OCI-LY1 (cell line): ENCODE results near the gene HNRNPD.

Experiments used
- H2AFZ ChIP-seq: fragments of 200-600 bp; sonication (generic), shearing (Covaris generic); 2 replicates; pipeline ENCODE4 v1.6.0; 2014; ENCODE audit warnings: antibody characterized with exemption, mild to moderate bottlenecking, low read length
- H3F3A ChIP-seq: fragments of 200-600 bp; sonication (generic), shearing (Covaris generic); 2 replicates; pipeline ENCODE4 v1.6.0; 2014; ENCODE audit warnings: mild to moderate bottlenecking, antibody characterized with exemption, low read length, moderate library complexity; ENCODE audit not compliant: insufficient read depth
- H3K27ac ChIP-seq: fragments of 200-600 bp; sonication (generic); 2 replicates; pipeline ENCODE4 v1.5.1; 2014; ENCODE audit warnings: low read length, mixed run types, mild to moderate bottlenecking, low read depth; ENCODE audit not compliant: poor library complexity, severe bottlenecking
- H3K27me3 ChIP-seq: fragments of 200-600 bp; sonication (generic); 2 replicates; pipeline ENCODE4 v1.6.0; 2014; ENCODE audit warnings: antibody characterized with exemption, mild to moderate bottlenecking, low read length, moderate library complexity; ENCODE audit not compliant: insufficient read depth
- H3K36me3 ChIP-seq: fragments of 200-600 bp; sonication (generic); 2 replicates; pipeline ENCODE4 v1.6.1; 2014; ENCODE audit warnings: mild to moderate bottlenecking, antibody characterized with exemption, low read length, moderate library complexity, mixed read lengths; ENCODE audit not compliant: insufficient read depth
- H3K4me1 ChIP-seq: fragments of 200-600 bp; sonication (generic); 2 replicates; pipeline ENCODE4 v1.5.1; 2014; ENCODE audit warnings: mild to moderate bottlenecking, low read length, moderate library complexity; ENCODE audit not compliant: insufficient read depth, severe bottlenecking
- H3K4me2 ChIP-seq: fragments of 200-600 bp; sonication (generic), shearing (Covaris generic); 2 replicates; pipeline ENCODE4 v1.6.1; 2014; ENCODE audit warnings: low read length
- H3K4me3 ChIP-seq: fragments of 200-600 bp; sonication (generic); 2 replicates; pipeline ENCODE4 v1.5.1; 2014; ENCODE audit warnings: low read length, low read depth, mild to moderate bottlenecking, mixed read lengths; ENCODE audit not compliant: poor library complexity, severe bottlenecking
- H3K79me2 ChIP-seq: fragments of 200-600 bp; shearing (Covaris generic); 2 replicates; pipeline ENCODE4 v1.6.1; 2016; ENCODE audit warnings: mixed run types, low read length, mixed read lengths; ENCODE audit not compliant: insufficient read depth
- H3K9ac ChIP-seq: fragments of 200-600 bp; sonication (generic), shearing (Covaris generic); 2 replicates; pipeline ENCODE4 v1.6.1; 2014; ENCODE audit warnings: mild to moderate bottlenecking, low read length, mixed read lengths
- H3K9me2 ChIP-seq: fragments of 200-600 bp; sonication (generic), shearing (Covaris generic); 2 replicates; pipeline ENCODE4 v1.6.1; 2014; ENCODE audit warnings: low read depth, mild to moderate bottlenecking, low read length, mixed read lengths
- H3K9me3 ChIP-seq: fragments of 200-600 bp; shearing (Covaris generic); 2 replicates; pipeline ENCODE4 v1.6.1; 2014; ENCODE audit warnings: low read length, mixed read lengths
- H4K20me1 ChIP-seq: fragments of 200-600 bp; sonication (generic), shearing (Covaris generic); 2 replicates; pipeline ENCODE4 v1.6.0; 2016; ENCODE audit warnings: mild to moderate bottlenecking, low read length; ENCODE audit not compliant: insufficient read depth
- EZH2 ChIP-seq: fragments of 200-600 bp; sonication (generic), shearing (Covaris generic); IDR thresholded peaks from 2 replicates; pipeline ENCODE4 v1.8.0; 2017; ENCODE audit warnings: borderline replicate concordance, mixed run types, mild to moderate bottlenecking, antibody characterized with exemption, low read length, moderate library complexity, mixed read lengths
- TF ChIP-seq, protein P1 (sequence below): fragments of 200-600 bp; sonication (generic), shearing (Covaris generic); IDR thresholded peaks from 2 replicates; pipeline ENCODE4 v1.5.1; 2017; ENCODE audit warnings: mild to moderate bottlenecking, antibody characterized with exemption, low read length, moderate library complexity, mixed read lengths

Gene HNRNPD

DNA sequence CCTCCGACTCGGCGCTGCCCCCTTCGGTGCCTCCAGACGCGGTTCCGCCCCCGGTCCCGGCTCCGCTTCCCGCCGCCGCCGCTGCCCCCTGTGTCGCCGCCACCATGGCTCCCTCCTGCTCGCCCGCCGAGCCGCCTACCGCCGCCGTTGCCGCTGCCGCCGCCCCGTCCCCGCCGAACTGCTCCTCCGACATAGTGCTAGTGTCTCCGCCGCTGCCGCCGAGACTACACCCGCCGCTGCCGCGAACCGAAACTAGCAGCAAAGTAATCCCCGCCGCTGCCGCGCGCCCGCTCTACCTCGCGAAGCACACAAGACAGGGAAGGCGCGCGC lies 340 bp downstream of the HNRNPD start:
- Histone ChIP-seq H3K79me2 (peaks cover 58% of the 10 kb centered on the region), H3K36me3 (peaks cover 59% of the 10 kb centered on the region), H3K9me3 (no peaks in the 10 kb centered on the region), H3K4me1 (peaks cover 45% of the 10 kb centered on the region), H3K27me3 (no peaks in the 10 kb centered on the region), H3F3A (no peaks in the 10 kb centered on the region), H3K4me2 (peak overlapping the region; percentile 93), H3K27ac (peak overlapping the region; percentile 84), H4K20me1 (peaks cover 13% of the 10 kb centered on the region; the same call in 1 of the 2 replicates), H3K4me3 (peak overlapping the region; percentile 99), H3K9ac (peak overlapping the region; percentile 99), H2AFZ (no peak overlapping the region), H3K9me2 (no peaks in the 10 kb centered on the region)
- TF ChIP-seq, protein P1, sequence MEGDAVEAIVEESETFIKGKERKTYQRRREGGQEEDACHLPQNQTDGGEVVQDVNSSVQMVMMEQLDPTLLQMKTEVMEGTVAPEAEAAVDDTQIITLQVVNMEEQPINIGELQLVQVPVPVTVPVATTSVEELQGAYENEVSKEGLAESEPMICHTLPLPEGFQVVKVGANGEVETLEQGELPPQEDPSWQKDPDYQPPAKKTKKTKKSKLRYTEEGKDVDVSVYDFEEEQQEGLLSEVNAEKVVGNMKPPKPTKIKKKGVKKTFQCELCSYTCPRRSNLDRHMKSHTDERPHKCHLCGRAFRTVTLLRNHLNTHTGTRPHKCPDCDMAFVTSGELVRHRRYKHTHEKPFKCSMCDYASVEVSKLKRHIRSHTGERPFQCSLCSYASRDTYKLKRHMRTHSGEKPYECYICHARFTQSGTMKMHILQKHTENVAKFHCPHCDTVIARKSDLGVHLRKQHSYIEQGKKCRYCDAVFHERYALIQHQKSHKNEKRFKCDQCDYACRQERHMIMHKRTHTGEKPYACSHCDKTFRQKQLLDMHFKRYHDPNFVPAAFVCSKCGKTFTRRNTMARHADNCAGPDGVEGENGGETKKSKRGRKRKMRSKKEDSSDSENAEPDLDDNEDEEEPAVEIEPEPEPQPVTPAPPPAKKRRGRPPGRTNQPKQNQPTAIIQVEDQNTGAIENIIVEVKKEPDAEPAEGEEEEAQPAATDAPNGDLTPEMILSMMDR, result no peak
- TF ChIP-seq EZH2, result no peak

- no peaks in the 10 kb centered on the region for H3K27me3 ChIP-seq
- H2AFZ ChIP-seq, result no peak overlapping the region
- no peaks in the 10 kb centered on the region for H3K9me2 ChIP-seq
- H3K9me3 ChIP-seq, result no peaks in the 10 kb centered on the region
- H3K4me3 ChIP-seq, result peak overlapping the region; percentile 99
- peak overlapping the region; percentile 93 for H3K4me2 ChIP-seq
- peaks cover 13% of the 10 kb centered on the region; the same call in 1 of the 2 replicates for H4K20me1 ChIP-seq
- H3K4me1 ChIP-seq, result peaks cover 52% of the 10 kb centered on the region
- TF ChIP-seq, protein P1, result no peak
- no peak for TF ChIP-seq EZH2
- peaks cover 66% of the 10 kb centered on the region for H3K36me3 ChIP-seq
- no peaks in the 10 kb centered on the region for H3F3A ChIP-seq
- H3K27ac ChIP-seq, result peak overlapping the region; percentile 84
- H3K79me2 ChIP-seq, result peaks cover 64% of the 10 kb centered on the region
- peak overlapping the region; percentile 99 for H3K9ac ChIP-seq
Observed at GRCh38 chr4:82372517-82373485, 990 bp downstream of the HNRNPD start.

- H3K36me3 ChIP-seq, result peaks cover 78% of the 10 kb centered on the region
- peaks cover 77% of the 10 kb centered on the region for H3K79me2 ChIP-seq
- H3K27ac ChIP-seq, result no peak overlapping the region
- H3F3A ChIP-seq, result no peaks in the 10 kb centered on the region
- H3K4me3 ChIP-seq, result peak overlapping the region; percentile 99
- TF ChIP-seq, protein P1, result no peak
- no peak for TF ChIP-seq EZH2
- peaks cover 63% of the 10 kb centered on the region for H3K4me1 ChIP-seq
- peak overlapping the region; percentile 93 for H3K4me2 ChIP-seq
- H3K9me2 ChIP-seq, result no peaks in the 10 kb centered on the region
- peaks cover 16% of the 10 kb centered on the region; the same call in 1 of the 2 replicates for H4K20me1 ChIP-seq
- peak overlapping the region; percentile 99 for H3K9ac ChIP-seq
- H3K27me3 ChIP-seq, result no peaks in the 10 kb centered on the region
- H2AFZ ChIP-seq, result no peak overlapping the region
- no peaks in the 10 kb centered on the region for H3K9me3 ChIP-seq
Observed at GRCh38 chr4:82371497-82371896, 2.3 kb downstream of the HNRNPD start.
